ENCODE measurements around the gene FOXE3. TPM values are rescaled to one million over a fixed set of nuclear protein-coding genes. Genes with fewer than 3 reads are reported as not detected.

FOXE3 gene
- total RNA-seq, 1 experiment from 2014 or later: not detected

DNA sequence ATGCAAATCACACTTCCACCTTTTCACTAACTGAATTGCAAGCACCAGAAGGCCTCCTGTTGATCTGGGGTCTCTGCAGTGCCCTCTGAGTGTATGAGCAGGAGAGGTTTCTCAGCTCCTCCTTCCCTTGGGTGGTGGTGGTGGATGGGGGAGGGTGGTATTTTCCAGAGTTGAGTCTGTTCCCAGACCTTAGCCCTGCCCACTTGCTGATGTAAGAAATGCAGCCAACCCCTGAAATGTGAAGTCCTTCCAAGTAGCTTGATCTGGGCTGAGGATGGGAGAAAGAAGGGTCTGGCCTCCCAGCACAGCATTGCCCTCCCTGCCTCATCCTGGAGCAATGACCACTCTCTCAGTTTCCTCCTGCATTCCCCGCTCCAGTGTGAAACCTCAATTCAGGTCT is 15.4 kb downstream of the FOXE3 start:
- H3K27me3 ChIP-seq (ENCODE audit: low read length): no peaks in the 10 kb centered on the region
- no peak overlapping the region for H3K4me2 ChIP-seq (ENCODE audit: low read length)
- no peak overlapping the region for H3K27ac ChIP-seq (ENCODE audit: low read length)
- CTCF ChIA-PET: interaction anchor here (1.2 to 1.8 kb wide), 3 partner anchors 221 to 295 kb away, joined by 4 to 28 read pairs (median 6); no protein-coding TSS in a partner anchor
- no peaks in the 10 kb centered on the region for H3F3A ChIP-seq (ENCODE audit: low read length, unreplicated experiment)
- H2AFZ ChIP-seq (ENCODE audit: low read length): no peak overlapping the region
- peaks cover 12% of the 10 kb centered on the region; the same call in 1 of the 2 replicates for H3K4me1 ChIP-seq (ENCODE audit: insufficient read depth, low read length)
- no peak overlapping the region for H3K9ac ChIP-seq (ENCODE audit: low read length)
- H3K9me3 ChIP-seq (ENCODE audit: low read length): no peaks in the 10 kb centered on the region
- no TSS peak for BruUV-seq (replicated peaks)
- H3K36me3 ChIP-seq (ENCODE audit: low read depth, low read length): no peaks in the 10 kb centered on the region
- H4K20me1 ChIP-seq (ENCODE audit: low read length): no peaks in the 10 kb centered on the region
- ATAC-seq (no peak), DNase-seq (no peak)
- POLR2A ChIA-PET (ENCODE audit: unreplicated experiment): no interaction called here
- H3K79me2 ChIP-seq (ENCODE audit: low read length): no peaks in the 10 kb centered on the region
- no peaks in the 10 kb centered on the region for H3K9me2 ChIP-seq (replicated peaks; ENCODE audit: low read length)
- TF ChIP-seq EZH2 (IDR thresholded peaks at IDR 0.05; ENCODE audit: low read length, unreplicated experiment) (no peak), EZH2phosphoT487 (IDR thresholded peaks at IDR 0.05; ENCODE audit: borderline replicate concordance, low read length) (no peak)
- TF ChIP-seq, protein P1, sequence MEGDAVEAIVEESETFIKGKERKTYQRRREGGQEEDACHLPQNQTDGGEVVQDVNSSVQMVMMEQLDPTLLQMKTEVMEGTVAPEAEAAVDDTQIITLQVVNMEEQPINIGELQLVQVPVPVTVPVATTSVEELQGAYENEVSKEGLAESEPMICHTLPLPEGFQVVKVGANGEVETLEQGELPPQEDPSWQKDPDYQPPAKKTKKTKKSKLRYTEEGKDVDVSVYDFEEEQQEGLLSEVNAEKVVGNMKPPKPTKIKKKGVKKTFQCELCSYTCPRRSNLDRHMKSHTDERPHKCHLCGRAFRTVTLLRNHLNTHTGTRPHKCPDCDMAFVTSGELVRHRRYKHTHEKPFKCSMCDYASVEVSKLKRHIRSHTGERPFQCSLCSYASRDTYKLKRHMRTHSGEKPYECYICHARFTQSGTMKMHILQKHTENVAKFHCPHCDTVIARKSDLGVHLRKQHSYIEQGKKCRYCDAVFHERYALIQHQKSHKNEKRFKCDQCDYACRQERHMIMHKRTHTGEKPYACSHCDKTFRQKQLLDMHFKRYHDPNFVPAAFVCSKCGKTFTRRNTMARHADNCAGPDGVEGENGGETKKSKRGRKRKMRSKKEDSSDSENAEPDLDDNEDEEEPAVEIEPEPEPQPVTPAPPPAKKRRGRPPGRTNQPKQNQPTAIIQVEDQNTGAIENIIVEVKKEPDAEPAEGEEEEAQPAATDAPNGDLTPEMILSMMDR (conservative IDR thresholded peaks at IDR 0.05; ENCODE audit: low read depth, low read length): no peak
- H3K4me3 ChIP-seq (ENCODE audit: low read length): no peak overlapping the region
- intact Hi-C loops (cut with micrococcal nuclease): loop anchor here (10.0 kb wide), 1 partner anchor 133 kb away; no protein-coding TSS in a partner anchor

DNA sequence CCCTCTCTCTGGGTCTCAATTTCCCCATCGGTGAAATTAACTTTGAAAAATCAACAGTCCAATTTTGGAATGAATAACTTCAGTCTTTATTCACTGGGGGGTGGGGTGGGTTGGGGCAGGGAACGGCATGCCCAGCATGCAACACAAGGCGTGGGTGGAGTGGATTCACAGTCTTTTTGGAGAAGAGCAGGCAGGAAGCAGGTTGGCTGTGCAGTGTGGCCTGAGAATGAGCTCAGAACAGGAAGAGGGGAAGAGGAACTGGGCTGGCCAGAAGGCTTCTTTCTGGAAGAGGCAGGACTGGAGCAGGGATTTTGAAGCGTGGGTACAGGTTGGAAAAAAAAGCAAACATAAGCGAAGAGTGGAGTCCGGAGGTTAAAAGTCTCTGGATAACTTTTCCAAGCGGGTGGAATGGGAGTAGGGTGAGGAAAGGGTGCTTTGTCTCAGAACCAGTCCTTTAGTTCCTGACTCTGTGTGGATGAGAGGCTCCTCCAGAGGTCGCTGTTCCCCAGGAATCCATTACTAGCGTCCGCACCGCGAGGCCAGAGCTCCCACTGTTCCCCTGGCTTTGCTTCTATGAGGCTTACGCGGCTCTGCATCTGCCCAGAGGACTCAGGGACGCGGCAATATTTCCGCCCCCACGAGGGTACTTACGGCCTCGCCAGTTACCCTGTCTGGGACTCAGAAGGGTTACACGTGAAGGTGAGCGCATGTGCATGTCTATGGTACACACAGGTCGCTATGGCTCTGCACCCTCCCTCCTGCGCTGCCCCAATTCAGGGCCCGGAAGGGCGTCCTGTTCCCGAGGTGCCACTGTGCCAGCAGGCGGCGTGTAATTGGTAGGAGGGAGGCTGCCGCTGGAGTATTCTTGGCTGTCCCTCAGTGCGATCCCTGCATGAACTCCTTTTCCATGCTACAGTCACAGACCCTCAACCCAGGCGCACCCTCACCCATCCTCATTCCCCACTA is 16.3 kb downstream of the FOXE3 start:
- peak; percentile 54 for ATAC-seq
- Histone ChIP-seq H3K79me2 (ENCODE audit: low read length) (no peaks in the 10 kb centered on the region), H3K27ac (ENCODE audit: low read length) (no peak overlapping the region), H4K20me1 (ENCODE audit: low read length) (no peaks in the 10 kb centered on the region), H3F3A (ENCODE audit: low read length, unreplicated experiment) (no peaks in the 10 kb centered on the region), H3K4me2 (ENCODE audit: low read length) (0 out of 2 replicates have a peak overlapping the region, but pooled peaks have one; percentile 14), H3K9me2 (replicated peaks; ENCODE audit: low read length) (no peaks in the 10 kb centered on the region), H3K36me3 (ENCODE audit: low read depth, low read length) (no peaks in the 10 kb centered on the region), H3K9me3 (ENCODE audit: low read length) (no peaks in the 10 kb centered on the region), H3K27me3 (ENCODE audit: low read length) (no peaks in the 10 kb centered on the region), H3K4me1 (ENCODE audit: insufficient read depth, low read length) (peaks cover 12% of the 10 kb centered on the region; the same call in 1 of the 2 replicates), H3K9ac (ENCODE audit: low read length) (no peak overlapping the region), H2AFZ (ENCODE audit: low read length) (peak overlapping the region; percentile 44; the same call in 1 of the 2 replicates), H3K4me3 (ENCODE audit: low read length) (no peak overlapping the region)
- peak; percentile 69 for DNase-seq
- POLR2A ChIA-PET (ENCODE audit: unreplicated experiment): no interaction called here
- CTCF ChIA-PET: interaction anchor here (0.6 to 1.8 kb wide), 6 partner anchors 220 to 294 kb away, joined by 3 to 28 read pairs (median 5); no protein-coding TSS in a partner anchor
- TF ChIP-seq EZH2phosphoT487 (IDR thresholded peaks at IDR 0.05; ENCODE audit: borderline replicate concordance, low read length) (no peak), EZH2 (IDR thresholded peaks at IDR 0.05; ENCODE audit: low read length, unreplicated experiment) (no peak)
- TF ChIP-seq, protein P1 (conservative IDR thresholded peaks at IDR 0.05; ENCODE audit: low read depth, low read length): peak; percentile 81
- no TSS peak for BruUV-seq (replicated peaks)
- intact Hi-C loops (cut with micrococcal nuclease): loop anchor here (1.0 to 10.0 kb wide), 2 partner anchors 132 to 294 kb away; no protein-coding TSS in a partner anchor

Measured in PC-3 (cell line).